Naive thymus-derived CD8-positive, alpha-beta T cell (primary cell): ENCODE data around the gene ITSN1. TPM values are rescaled to one million over a fixed set of nuclear protein-coding genes. Genes with fewer than 3 reads are reported as not detected.
"Not testable (repeated sequence)": the region's sequence is repeated elsewhere in the genome, so short reads cannot be mapped to it uniquely, and the experiment has no call there.

Source experiments
- ATAC-seq, 2 donors: fragments of 150-1000 bp; cut with Tn5 transposase in 1 of 2; sonication (Bioruptor Pico), chemical (Tn5 transposase) in 1 of 2; 1 replicate in 1 of 2; 2 replicates in 1 of 2; pipeline ENCODE4 v1.10.0; 2021; ENCODE audit warnings: mild to moderate bottlenecking in 2 of 2, moderate library complexity in 2 of 2
- POLR2A ChIA-PET: fragments of 350-600 bp; sonication (Branson Sonifier 250); formaldehyde crosslinking; loops from one replicate; lab custom pipeline; 2021; ENCODE audit warnings: antibody characterized with exemption; lab: Charles Lee
- DNase-seq, 10 donors: peaks; one replicate each; pipeline versions ENCODE4 v3.0.0 to v3.0.0-alpha.2; 2020 to 2022
- H3K27ac Mint-ChIP-seq, 10 donors: one replicate each; pipeline ENCODE4 v1.8.0; 2020 to 2022; ENCODE audit warnings: mild to moderate bottlenecking in 10 of 10, mixed read lengths in 10 of 10, moderate library complexity in 4 of 10, inconsistent platforms in 1 of 10
- H3K27me3 Mint-ChIP-seq, 5 donors: one replicate each; pipeline ENCODE4 v1.8.0; 2021 to 2022; ENCODE audit warnings: mixed read lengths in 5 of 5
- H3K36me3 Mint-ChIP-seq, 3 donors: one replicate each; pipeline ENCODE4 v1.8.0; 2020 to 2022; ENCODE audit warnings: mixed read lengths in 3 of 3, mild to moderate bottlenecking in 2 of 3, inconsistent platforms in 1 of 3
- H3K4me1 Mint-ChIP-seq, 4 donors: one replicate each; pipeline ENCODE4 v1.8.0; 2021 to 2022; ENCODE audit warnings: mixed read lengths in 4 of 4
- H3K4me3 Mint-ChIP-seq, 10 donors: one replicate each; pipeline ENCODE4 v1.8.0; 2020 to 2022; ENCODE audit warnings: mild to moderate bottlenecking in 10 of 10, mixed read lengths in 10 of 10, moderate library complexity in 6 of 10, inconsistent platforms in 1 of 10
- H3K9me3 Mint-ChIP-seq, 9 donors: one replicate each; pipeline ENCODE4 v1.8.0; 2020 to 2022; ENCODE audit warnings: mixed read lengths in 9 of 9, mild to moderate bottlenecking in 3 of 9, inconsistent platforms in 1 of 9, moderate library complexity in 1 of 9
- polyA plus RNA-seq, 3 donors: library from polyadenylated mRNA; unstranded; fragments of 300-500 nt; fragmentation: Illumina TruSeq; gene quantifications; one replicate each; pipeline ENCODE4 v1.2.3, GENCODE V29; 2021
- total RNA-seq, 8 experiments: library from RNA in 2 of 8; stranded (reverse) in 2 of 8; gene quantifications; one replicate each; pipeline ENCODE4 v1.2.3 and lab custom pipeline; 2021 to 2026

ITSN1 gene
- total and polyA plus RNA-seq, 5 experiments from 2014 or later, result 0.15 to 4.3 (median 0.88) TPM

DNA sequence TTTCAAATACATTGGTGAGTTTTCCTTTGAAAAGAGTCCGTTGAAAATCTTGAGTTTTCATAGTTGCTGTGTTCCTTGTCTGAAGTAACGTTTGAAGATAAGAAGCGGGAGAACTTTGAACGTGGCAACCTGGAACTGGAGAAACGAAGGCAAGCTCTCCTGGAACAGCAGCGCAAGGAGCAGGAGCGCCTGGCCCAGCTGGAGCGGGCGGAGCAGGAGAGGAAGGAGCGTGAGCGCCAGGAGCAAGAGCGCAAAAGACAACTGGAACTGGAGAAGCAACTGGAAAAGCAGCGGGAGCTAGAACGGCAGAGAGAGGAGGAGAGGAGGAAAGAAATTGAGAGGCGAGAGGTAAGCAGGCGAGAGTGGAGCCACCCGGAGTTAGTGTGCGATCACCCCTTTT lies 129.7 kb downstream of the ITSN1 start:
- no peaks in the 10 kb centered on the region for H3K9me3 Mint-ChIP-seq
- ATAC-seq, result no peak
- POLR2A ChIA-PET, result no interaction called here
- H3K27ac Mint-ChIP-seq, result no peak overlapping the region
- H3K27me3 Mint-ChIP-seq, result no peaks in the 10 kb centered on the region
- peaks cover 0 to 2% (median 0%) of the 10 kb centered on the region in 4 donors for H3K4me1 Mint-ChIP-seq
- H3K4me3 Mint-ChIP-seq, result no peak overlapping the region
- no peak for DNase-seq
- peaks cover 7 to 12% (median 11%) of the 10 kb centered on the region in 3 donors for H3K36me3 Mint-ChIP-seq

DNA sequence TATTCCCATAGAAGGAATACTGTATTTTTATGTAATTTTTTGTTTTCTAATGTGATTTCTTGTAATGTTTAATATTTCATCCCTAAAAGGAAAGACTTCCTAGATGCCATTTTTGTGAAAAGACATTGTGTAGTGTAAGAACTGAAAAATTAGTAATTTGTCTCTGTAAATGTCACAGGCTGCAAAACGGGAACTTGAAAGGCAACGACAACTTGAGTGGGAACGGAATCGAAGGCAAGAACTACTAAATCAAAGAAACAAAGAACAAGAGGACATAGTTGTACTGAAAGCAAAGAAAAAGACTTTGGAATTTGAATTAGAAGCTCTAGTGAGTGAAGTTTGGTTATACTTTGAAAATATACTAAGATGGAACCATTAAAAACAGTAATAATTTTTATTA lies 132.2 kb downstream of the ITSN1 start:
- POLR2A ChIA-PET, result no interaction called here
- Mint-ChIP-seq H3K9me3 (peaks cover 0 to 12% (median 9%) of the 10 kb centered on the region in 9 donors), H3K4me1 (peaks cover 0 to 2% (median 0%) of the 10 kb centered on the region in 4 donors), H3K27ac (no peak overlapping the region), H3K36me3 (peaks cover 11 to 20% (median 19%) of the 10 kb centered on the region in 3 donors), H3K27me3 (no peaks in the 10 kb centered on the region), H3K4me3 (no peak overlapping the region)
- ATAC-seq (no peak), DNase-seq (no peak)

DNA sequence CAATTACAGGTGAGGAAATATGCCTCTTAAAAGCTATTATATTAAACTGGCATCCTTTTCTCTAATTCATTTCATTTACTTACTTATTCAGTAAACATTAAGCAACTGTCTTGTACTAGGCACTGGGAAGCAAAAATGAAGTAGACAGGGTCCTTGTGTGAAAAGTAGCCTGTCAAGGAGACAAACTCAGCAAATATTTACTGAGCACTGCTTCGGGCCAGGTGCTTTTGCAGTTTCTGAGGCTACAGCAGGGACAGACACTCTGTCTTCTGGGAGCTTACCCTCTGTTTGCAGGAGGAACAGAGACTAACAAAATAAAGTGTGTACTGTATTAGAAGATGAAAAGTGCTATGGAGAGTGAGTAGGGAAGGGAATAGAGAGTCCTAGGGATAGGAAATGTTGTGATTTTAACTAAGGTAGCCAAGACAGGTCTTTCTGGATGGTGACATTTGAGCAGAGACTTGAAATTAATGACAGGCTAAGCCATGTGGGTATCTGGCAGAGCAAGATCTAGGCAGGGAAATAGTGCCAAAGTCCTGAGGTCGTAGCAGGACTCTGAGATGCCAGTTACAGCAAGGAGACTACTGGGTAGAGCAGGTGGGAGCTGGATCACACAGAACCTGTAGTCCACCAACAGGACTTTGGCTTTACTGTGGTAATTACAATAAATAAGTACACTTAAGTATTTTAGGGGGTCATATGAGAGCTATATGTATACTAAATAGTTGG lies 133.0 kb downstream of the ITSN1 start:
- no peak for ATAC-seq
- POLR2A ChIA-PET, result no interaction called here
- Mint-ChIP-seq H3K9me3 (peaks cover 0 to 16% (median 9%) of the 10 kb centered on the region in 9 donors), H3K36me3 (peaks cover 11 to 25% (median 19%) of the 10 kb centered on the region in 3 donors), H3K27me3 (no peaks in the 10 kb centered on the region), H3K4me3 (no peak overlapping the region), H3K27ac (no peak overlapping the region), H3K4me1 (peaks cover 0 to 2% (median 0%) of the 10 kb centered on the region in 4 donors)
- DNase-seq, result no peak

DNA sequence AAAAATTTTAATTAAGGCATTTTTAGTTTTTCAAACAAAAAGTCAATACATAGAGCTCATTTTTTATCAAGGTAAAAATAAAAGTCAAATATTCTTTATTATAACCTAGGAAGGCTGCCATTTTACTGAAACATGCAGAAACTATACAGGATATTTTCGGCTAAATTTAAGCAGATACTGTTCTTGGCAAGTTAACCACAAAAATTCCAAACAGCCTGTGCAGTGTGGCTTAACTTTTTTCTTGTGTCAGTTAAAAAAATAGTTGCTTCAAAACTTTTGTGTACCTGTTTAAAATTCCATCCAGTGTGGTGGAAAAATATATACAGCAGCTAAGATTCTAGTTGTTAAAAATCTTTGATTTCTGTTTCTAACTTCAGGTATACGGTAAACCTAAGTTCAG lies 138.3 kb downstream of the ITSN1 start:
- POLR2A ChIA-PET, result no interaction called here
- H3K36me3 Mint-ChIP-seq, result peaks cover 9 to 21% (median 20%) of the 10 kb centered on the region in 3 donors

DNA sequence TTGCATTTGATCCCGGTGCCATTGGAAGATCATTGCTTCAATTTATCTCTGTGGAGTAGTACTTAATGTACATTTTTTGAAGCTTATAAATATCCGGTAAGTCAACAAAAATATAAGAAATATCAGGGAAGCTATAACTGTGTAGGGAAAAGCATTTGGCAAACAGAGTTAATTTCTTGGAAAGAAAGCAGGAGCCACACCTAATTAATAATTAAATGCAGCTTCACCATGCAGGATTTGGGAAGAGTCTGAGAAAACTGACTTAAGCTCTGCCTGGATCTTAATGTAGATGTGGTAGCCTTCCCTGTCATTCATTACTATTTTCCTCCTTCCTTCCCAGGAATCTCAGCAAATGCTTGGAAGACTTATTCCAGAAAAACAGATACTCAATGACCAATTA lies 138.8 kb downstream of the ITSN1 start:
- Mint-ChIP-seq H3K4me3 (no peak overlapping the region), H3K27ac (no peak overlapping the region), H3K4me1 (no peaks in the 10 kb centered on the region), H3K27me3 (no peaks in the 10 kb centered on the region), H3K36me3 (peaks cover 9 to 21% (median 20%) of the 10 kb centered on the region in 3 donors), H3K9me3 (peaks cover 0 to 16% (median 9%) of the 10 kb centered on the region in 9 donors)
- POLR2A ChIA-PET, result no interaction called here
- ATAC-seq (no peak), DNase-seq (no peak)

More for the DNA sequence above, 138.3 kb downstream of the ITSN1 start:
- no peaks in the 10 kb centered on the region for H3K4me1 Mint-ChIP-seq
- DNase-seq (no peak), ATAC-seq (no peak)
- H3K4me3 Mint-ChIP-seq, result no peak overlapping the region
- no peak overlapping the region for H3K27ac Mint-ChIP-seq
- no peaks in the 10 kb centered on the region for H3K27me3 Mint-ChIP-seq
- peaks cover 0 to 16% (median 9%) of the 10 kb centered on the region in 9 donors for H3K9me3 Mint-ChIP-seq

DNA sequence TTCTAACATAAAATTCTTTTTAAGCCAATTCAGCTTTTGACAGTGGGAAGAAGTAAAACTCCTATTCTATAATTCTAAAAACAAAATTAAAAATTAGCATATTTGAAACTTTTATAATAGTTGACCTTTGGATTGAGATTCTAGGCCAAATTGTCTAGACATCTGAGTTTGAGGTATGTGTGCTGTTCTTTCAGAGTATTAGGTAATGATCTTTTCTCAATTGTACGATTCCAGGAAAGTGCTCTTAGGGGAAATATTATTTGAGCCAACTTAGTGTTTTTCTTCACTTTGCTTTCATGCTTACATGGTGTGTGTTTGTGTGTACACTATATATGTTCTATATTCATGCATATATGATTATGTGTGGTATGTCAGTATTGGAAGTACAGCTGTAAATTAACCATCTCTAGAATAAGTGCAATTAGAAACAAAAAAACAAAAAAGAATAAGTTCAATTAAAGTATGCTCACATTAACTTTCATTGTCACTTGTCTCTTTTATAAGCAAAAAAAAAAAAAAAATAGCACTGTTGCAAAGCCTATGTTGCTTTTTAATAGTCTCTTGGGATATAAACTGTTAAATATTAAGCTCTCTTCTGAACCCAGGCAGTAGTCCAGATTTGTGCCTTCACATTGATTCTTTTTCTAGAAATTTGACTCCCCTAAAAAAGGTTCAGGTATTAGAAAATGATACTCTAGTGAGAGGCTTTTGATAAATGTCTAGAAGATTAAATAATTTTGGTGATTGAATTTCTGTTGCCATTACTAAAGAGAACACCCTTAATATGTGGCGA lies 141.1 kb downstream of the ITSN1 start:
- Mint-ChIP-seq H3K36me3 (peaks cover 9 to 22% (median 19%) of the 10 kb centered on the region in 3 donors), H3K27ac (no peak overlapping the region), H3K9me3 (peaks cover 0 to 16% (median 9%) of the 10 kb centered on the region in 9 donors), H3K4me3 (no peak overlapping the region), H3K27me3 (no peaks in the 10 kb centered on the region), H3K4me1 (no peaks in the 10 kb centered on the region)
- no peak for ATAC-seq
- POLR2A ChIA-PET, result no interaction called here
- DNase-seq, result no peak

DNA sequence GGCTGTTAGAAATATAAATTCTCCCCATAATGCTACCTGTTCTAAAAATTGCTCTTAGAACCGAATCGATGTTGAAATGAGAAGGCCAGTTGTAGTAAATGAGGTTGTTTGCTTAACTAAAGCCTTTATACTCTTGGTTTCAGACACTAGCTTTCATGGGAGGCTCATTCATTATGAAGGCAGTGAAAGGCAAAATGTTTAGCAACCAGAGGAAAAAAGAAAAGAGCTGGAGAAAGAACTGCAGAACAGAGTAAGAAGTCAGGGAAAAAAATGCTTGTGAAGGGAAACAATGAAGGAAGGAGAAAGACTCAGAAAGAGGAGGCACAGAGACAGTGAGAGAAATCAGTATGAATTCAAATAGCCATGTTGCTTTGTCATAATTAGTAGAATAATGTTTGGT lies 145.1 kb downstream of the ITSN1 start:
- POLR2A ChIA-PET, result no interaction called here
- ATAC-seq, result no peak

DNA sequence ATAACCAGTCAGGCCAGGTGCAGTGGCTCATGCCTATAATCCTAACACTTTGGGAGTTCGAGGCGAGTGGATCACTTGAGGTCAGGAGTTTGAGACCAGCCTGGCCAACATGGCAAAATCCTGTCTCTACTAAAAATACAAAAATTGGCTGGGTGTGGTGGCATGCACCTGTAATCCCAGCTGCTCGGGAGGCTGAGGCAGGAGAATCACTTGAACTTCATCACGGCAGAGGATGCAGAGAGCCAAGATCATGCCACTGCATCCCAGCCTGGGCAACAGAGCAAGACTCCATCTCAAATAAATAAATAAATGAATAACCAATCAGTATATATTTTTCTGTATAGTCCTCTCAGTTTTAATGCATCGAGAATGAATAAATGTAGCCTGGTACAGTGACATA lies 146.1 kb downstream of the ITSN1 start:
- POLR2A ChIA-PET, H3K4me1 Mint-ChIP-seq: not testable (repeated sequence)

More for the DNA sequence above, 145.1 kb downstream of the ITSN1 start:
- DNase-seq, result no peak
- H3K4me3 Mint-ChIP-seq, result no peak overlapping the region
- H3K9me3 Mint-ChIP-seq, result no peaks in the 10 kb centered on the region
- peaks cover 0 to 5% (median under 1%) of the 10 kb centered on the region in 3 donors for H3K36me3 Mint-ChIP-seq
- no peaks in the 10 kb centered on the region for H3K27me3 Mint-ChIP-seq
- no peaks in the 10 kb centered on the region for H3K4me1 Mint-ChIP-seq
- H3K27ac Mint-ChIP-seq, result no peak overlapping the region

DNA sequence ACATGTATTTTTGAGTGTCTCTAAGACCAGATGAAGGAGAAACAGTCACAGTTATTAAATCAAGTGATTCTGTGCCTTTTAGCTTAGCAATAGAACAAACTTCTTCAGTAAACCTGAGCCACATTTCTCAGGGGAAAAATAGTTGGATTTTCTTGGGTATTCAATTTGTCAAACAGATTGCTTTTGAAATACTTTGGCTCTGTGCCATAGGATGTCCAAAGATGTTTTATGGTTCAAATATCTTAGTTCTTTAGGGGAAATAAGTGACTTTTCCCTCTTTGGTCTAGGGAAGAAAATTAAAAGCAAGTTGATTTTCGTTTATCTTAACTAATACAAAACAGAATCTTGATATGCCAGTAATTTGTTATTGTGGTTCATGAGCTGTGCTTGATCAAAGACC lies 147.4 kb downstream of the ITSN1 start:
- no peaks in the 10 kb centered on the region for H3K27me3 Mint-ChIP-seq
- H3K4me3 Mint-ChIP-seq, result no peak overlapping the region
- POLR2A ChIA-PET, result no interaction called here
- H3K36me3 Mint-ChIP-seq, result peaks cover 0 to 2% (median 2%) of the 10 kb centered on the region in 3 donors
- H3K4me1 Mint-ChIP-seq, result no peaks in the 10 kb centered on the region
- ATAC-seq (no peak), DNase-seq (no peak)
- no peaks in the 10 kb centered on the region for H3K9me3 Mint-ChIP-seq
- no peak overlapping the region for H3K27ac Mint-ChIP-seq

More for the DNA sequence above, 146.1 kb downstream of the ITSN1 start:
- H3K9me3 Mint-ChIP-seq, DNase-seq, H3K27ac Mint-ChIP-seq, H3K27me3 Mint-ChIP-seq, H3K4me3 Mint-ChIP-seq, H3K36me3 Mint-ChIP-seq, ATAC-seq: not testable (repeated sequence)

DNA sequence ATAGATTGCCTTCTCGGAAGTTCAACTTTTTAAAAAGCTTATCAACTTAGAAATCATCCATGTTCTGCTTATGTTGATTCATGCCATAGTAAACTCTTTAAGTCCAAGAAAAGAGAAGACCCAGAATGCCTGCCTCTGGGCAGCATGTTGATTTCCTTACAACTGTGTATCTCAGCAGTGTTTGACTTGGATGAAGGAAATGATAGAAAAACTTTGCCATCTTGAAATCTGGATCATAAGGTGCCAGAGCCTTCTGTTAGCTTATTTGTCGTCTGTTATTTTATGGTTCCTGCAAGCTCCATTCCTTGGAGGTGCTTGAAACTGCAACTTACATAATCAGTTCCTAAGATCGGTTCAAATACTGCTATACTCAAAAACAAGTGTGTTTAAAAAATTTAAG lies 148.8 kb downstream of the ITSN1 start:
- peaks cover 0 to 2% (median 2%) of the 10 kb centered on the region in 3 donors for H3K36me3 Mint-ChIP-seq
- H3K9me3 Mint-ChIP-seq, result no peaks in the 10 kb centered on the region
- H3K4me1 Mint-ChIP-seq, result no peaks in the 10 kb centered on the region
- no peak overlapping the region for H3K4me3 Mint-ChIP-seq
- no peak overlapping the region for H3K27ac Mint-ChIP-seq
- POLR2A ChIA-PET, result no interaction called here
- H3K27me3 Mint-ChIP-seq, result no peaks in the 10 kb centered on the region
- DNase-seq, result no peak
- ATAC-seq, result no peak

DNA sequence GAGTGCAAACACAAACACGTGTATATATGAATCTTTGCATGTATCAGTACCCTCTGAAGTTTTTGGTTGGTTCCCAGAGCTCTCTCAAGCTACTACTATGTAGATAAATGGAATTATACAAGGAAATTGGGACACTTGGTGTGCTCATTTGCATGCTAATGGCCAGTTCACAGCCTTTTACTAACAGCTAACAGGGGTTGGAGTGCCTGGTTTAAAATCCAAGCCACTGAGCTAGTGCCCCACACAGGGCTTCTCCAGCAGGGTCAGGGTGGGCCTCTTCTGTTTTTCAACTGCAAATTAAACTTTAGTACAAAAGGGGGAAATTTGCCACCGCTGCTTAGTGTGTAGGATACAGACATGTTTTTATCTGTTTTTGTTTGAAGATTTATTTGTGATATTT lies 152.3 kb downstream of the ITSN1 start:
- no peak for ATAC-seq
- no peak overlapping the region for H3K27ac Mint-ChIP-seq
- no peaks in the 10 kb centered on the region for H3K9me3 Mint-ChIP-seq
- H3K27me3 Mint-ChIP-seq, result no peaks in the 10 kb centered on the region
- H3K36me3 Mint-ChIP-seq, result peaks cover 0 to 5% (median 5%) of the 10 kb centered on the region in 3 donors
- no peaks in the 10 kb centered on the region for H3K4me1 Mint-ChIP-seq
- no peak overlapping the region for H3K4me3 Mint-ChIP-seq
- DNase-seq, result no peak
- POLR2A ChIA-PET, result no interaction called here

DNA sequence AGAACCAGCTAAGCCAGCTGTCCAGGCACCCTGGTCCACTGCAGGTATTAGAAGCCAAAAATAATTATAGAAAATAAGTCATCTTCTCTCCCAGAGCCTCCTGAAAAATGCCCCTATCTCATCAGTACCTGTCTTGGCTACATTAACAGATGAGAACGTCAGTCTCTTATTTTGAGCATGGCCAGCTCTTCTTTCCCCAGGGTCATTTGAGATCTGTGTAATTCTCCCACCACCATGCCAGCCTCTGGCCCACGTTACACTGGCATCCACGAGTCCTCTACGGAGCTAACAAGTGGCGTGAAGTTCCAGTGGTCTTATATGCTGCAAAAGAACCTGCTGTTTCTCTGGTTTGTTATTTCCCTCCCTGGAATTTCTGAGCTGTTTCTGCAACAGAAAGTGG lies 155.3 kb downstream of the ITSN1 start:
- H3K36me3 Mint-ChIP-seq, result peaks cover 0 to 5% (median 5%) of the 10 kb centered on the region in 3 donors
- H3K9me3 Mint-ChIP-seq, result no peaks in the 10 kb centered on the region
- no peak overlapping the region for H3K27ac Mint-ChIP-seq
- no peaks in the 10 kb centered on the region for H3K27me3 Mint-ChIP-seq
- H3K4me3 Mint-ChIP-seq, result no peak overlapping the region
- ATAC-seq (no peak), DNase-seq (no peak)
- no peaks in the 10 kb centered on the region for H3K4me1 Mint-ChIP-seq
- POLR2A ChIA-PET, result no interaction called here
